Mesendoderm (in vitro differentiated cells): Measurements from ENCODE around the gene SAMSN1.
A peak's percentile ranks its signal among the peaks of the same experiment; 100 is the strongest.

Source experiments
- DNase-seq: peaks from one replicate; pipeline ENCODE4 v3.0.0; 2013
- H2AK5ac ChIP-seq: 2 replicates; pipeline ENCODE4 v1.6.1; 2013; ENCODE audit warnings: low read length, inconsistent platforms
- H2BK120ac ChIP-seq: 2 replicates; pipeline ENCODE4 v1.6.1; 2013; ENCODE audit warnings: low read depth, mild to moderate bottlenecking, low read length, moderate library complexity, mixed read lengths
- H2BK15ac ChIP-seq: replicated peaks from 2 replicates; pipeline ENCODE4 v1.6.1; 2013; ENCODE audit warnings: low read depth, mild to moderate bottlenecking, moderate library complexity
- H2BK5ac ChIP-seq: 2 replicates; pipeline ENCODE4 v1.6.1; 2013; ENCODE audit warnings: low read length, inconsistent platforms
- H3K18ac ChIP-seq: 2 replicates; pipeline ENCODE4 v1.6.1; 2013; ENCODE audit warnings: mild to moderate bottlenecking, low read length, mixed read lengths
- H3K23ac ChIP-seq: one replicate; pipeline ENCODE4 v1.6.1; 2013; ENCODE audit warnings: low read length
- H3K27ac ChIP-seq: 2 replicates; pipeline ENCODE4 v1.5.1; 2013; ENCODE audit warnings: low read depth, mild to moderate bottlenecking, inconsistent platforms, low read length, moderate library complexity
- H3K27me3 ChIP-seq: 2 replicates; pipeline ENCODE4 v1.6.1; 2013; ENCODE audit warnings: low read length, control low read depth, mild to moderate bottlenecking, inconsistent platforms; ENCODE audit not compliant: insufficient read depth, poor library complexity
- H3K36me3 ChIP-seq: 2 replicates; pipeline ENCODE4 v1.6.1; 2013; ENCODE audit warnings: low read length, inconsistent platforms; ENCODE audit not compliant: control insufficient read depth, insufficient read depth
- H3K4ac ChIP-seq: one replicate; pipeline ENCODE4 v1.6.1; 2013; ENCODE audit warnings: low read depth, mild to moderate bottlenecking, low read length, moderate library complexity
- H3K4me1 ChIP-seq: 2 replicates; pipeline ENCODE4 v1.6.1; 2013; ENCODE audit warnings: low read depth, low read length, inconsistent platforms; ENCODE audit not compliant: control insufficient read depth
- H3K4me2 ChIP-seq: 2 replicates; pipeline ENCODE4 v1.6.1; 2013; ENCODE audit warnings: low read length
- H3K4me3 ChIP-seq: 2 replicates; pipeline ENCODE4 v1.5.1; 2013; ENCODE audit warnings: mild to moderate bottlenecking, low read length
- H3K56ac ChIP-seq: one replicate; pipeline ENCODE4 v1.6.1; 2013; ENCODE audit warnings: low read length
- H3K79me1 ChIP-seq: 2 replicates; pipeline ENCODE4 v1.6.1; 2013; ENCODE audit warnings: low read length, inconsistent platforms
- H3K79me2 ChIP-seq: 2 replicates; pipeline ENCODE4 v1.6.1; 2013; ENCODE audit warnings: mild to moderate bottlenecking, low read length; ENCODE audit not compliant: control insufficient read depth, insufficient read depth
- H3K9ac ChIP-seq: 2 replicates; pipeline ENCODE4 v1.6.1; 2013; ENCODE audit warnings: low read length, inconsistent platforms
- H4K5ac ChIP-seq: one replicate; pipeline ENCODE4 v1.6.1; 2013; ENCODE audit warnings: low read length
- H4K8ac ChIP-seq: one replicate; pipeline ENCODE4 v1.6.1; 2013; ENCODE audit warnings: low read depth, mild to moderate bottlenecking, control low read depth, low read length, moderate library complexity
- WGBS: extraction: QIAGEN DNeasy Blood & Tissue Kit; methylation state at CpG from one replicate; pipeline ENCODE4 v1.1.7; 2013; ENCODE audit warnings: low lambda C conversion rate, missing lambda C conversion rate; ENCODE audit not compliant: insufficient coverage; ENCODE audit errors: extremely low coverage; 5-methylcytosine and 5-hydroxymethylcytosine counted together

The SAMSN1 gene

GRCh38 chr21:14466715-14467114 lies 79.4 kb downstream of the SAMSN1 start:
- Histone ChIP-seq H3K56ac (no peak overlapping the region), H3K79me2 (no peaks in the 10 kb centered on the region), H3K36me3 (no peaks in the 10 kb centered on the region), H2BK5ac (no peak overlapping the region), H3K4ac (no peak overlapping the region), H3K9ac (no peak overlapping the region), H2BK120ac (no peak overlapping the region), H3K27ac (no peak overlapping the region), H3K18ac (no peak overlapping the region), H2AK5ac (no peak overlapping the region), H3K79me1 (no peaks in the 10 kb centered on the region), H3K4me1 (no peaks in the 10 kb centered on the region), H3K4me2 (no peak overlapping the region), H4K5ac (no peak overlapping the region), H2BK15ac (no peak overlapping the region), H3K27me3 (no peaks in the 10 kb centered on the region), H3K4me3 (no peak overlapping the region), H4K8ac (no peak overlapping the region), H3K23ac (no peak overlapping the region)
- DNase-seq: no peak
- WGBS: no CpG with 5 or more reads among the region's 1 CpG

DNA sequence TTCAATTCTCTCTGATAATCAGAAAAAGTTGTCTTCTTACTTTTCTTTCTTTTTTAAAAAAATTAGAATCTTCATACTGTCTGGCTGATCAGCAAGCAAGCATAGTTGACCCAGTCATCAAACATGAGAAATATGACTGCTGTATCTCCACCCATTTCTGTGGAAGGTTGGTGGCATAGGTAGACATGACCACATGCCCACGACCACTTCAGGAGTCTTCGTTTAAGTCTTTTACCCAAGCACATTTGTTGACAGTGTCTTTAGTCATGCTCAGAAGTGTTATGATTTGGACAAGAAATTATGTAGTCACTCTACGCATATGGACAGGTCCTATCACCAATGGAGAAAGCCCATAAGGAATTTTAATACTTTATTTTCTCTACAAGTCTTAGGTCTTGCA lies 88.4 kb downstream of the SAMSN1 start:
- no peak overlapping the region for H3K4me3 ChIP-seq
- no peak overlapping the region for H3K4me2 ChIP-seq
- no peak overlapping the region for H3K9ac ChIP-seq
- no peaks in the 10 kb centered on the region for H3K27me3 ChIP-seq
- H3K56ac ChIP-seq: no peak overlapping the region
- peaks cover 2% of the 10 kb centered on the region for H3K4me1 ChIP-seq
- H2BK5ac ChIP-seq: no peak overlapping the region
- no peak overlapping the region for H3K23ac ChIP-seq
- H4K5ac ChIP-seq: no peak overlapping the region
- H3K79me2 ChIP-seq: no peaks in the 10 kb centered on the region
- no CpG with 5 or more reads among the region's 3 CpGs for WGBS
- no peak overlapping the region for H2BK120ac ChIP-seq
- H3K4ac ChIP-seq: no peak overlapping the region
- H3K27ac ChIP-seq: no peak overlapping the region
- no peak overlapping the region for H2BK15ac ChIP-seq
- no peak overlapping the region for H4K8ac ChIP-seq
- DNase-seq: no peak
- H2AK5ac ChIP-seq: no peak overlapping the region
- no peaks in the 10 kb centered on the region for H3K79me1 ChIP-seq
- no peak overlapping the region for H3K18ac ChIP-seq
- no peaks in the 10 kb centered on the region for H3K36me3 ChIP-seq

- H3K27me3 ChIP-seq: no peaks in the 10 kb centered on the region
Measured at GRCh38 chr21:14456911-14457310, 89.2 kb downstream of the SAMSN1 start.

GRCh38 chr21:14454016-14455009 lies 91.8 kb downstream of the SAMSN1 start:
- Histone ChIP-seq H4K8ac (no peak overlapping the region), H3K36me3 (no peaks in the 10 kb centered on the region), H3K4me1 (peaks cover 2% of the 10 kb centered on the region), H3K4ac (no peak overlapping the region), H3K27me3 (no peaks in the 10 kb centered on the region), H2BK120ac (no peak overlapping the region), H3K56ac (no peak overlapping the region), H2BK5ac (no peak overlapping the region), H3K9ac (no peak overlapping the region), H3K4me3 (no peak overlapping the region), H2BK15ac (no peak overlapping the region), H3K18ac (no peak overlapping the region), H4K5ac (no peak overlapping the region), H3K23ac (no peak overlapping the region), H3K79me1 (no peaks in the 10 kb centered on the region), H2AK5ac (no peak overlapping the region), H3K4me2 (no peak overlapping the region), H3K79me2 (no peaks in the 10 kb centered on the region), H3K27ac (no peak overlapping the region)
- DNase-seq: peak; percentile 55
- no CpG with 5 or more reads among the region's 8 CpGs for WGBS

More at GRCh38 chr21:14456911-14457310, 89.2 kb downstream of the SAMSN1 start:
- Histone ChIP-seq H4K8ac (no peak overlapping the region), H3K4me2 (no peak overlapping the region), H3K9ac (no peak overlapping the region), H2AK5ac (no peak overlapping the region), H3K4me3 (no peak overlapping the region), H3K18ac (no peak overlapping the region), H3K23ac (no peak overlapping the region), H3K27ac (no peak overlapping the region), H3K79me2 (no peaks in the 10 kb centered on the region), H2BK15ac (no peak overlapping the region), H3K36me3 (no peaks in the 10 kb centered on the region), H3K4ac (no peak overlapping the region), H3K56ac (no peak overlapping the region), H3K79me1 (no peaks in the 10 kb centered on the region), H2BK120ac (no peak overlapping the region), H3K4me1 (peaks cover 2% of the 10 kb centered on the region), H2BK5ac (no peak overlapping the region), H4K5ac (no peak overlapping the region)
- WGBS: no CpG with 5 or more reads among the region's 1 CpG
- no peak for DNase-seq

DNA sequence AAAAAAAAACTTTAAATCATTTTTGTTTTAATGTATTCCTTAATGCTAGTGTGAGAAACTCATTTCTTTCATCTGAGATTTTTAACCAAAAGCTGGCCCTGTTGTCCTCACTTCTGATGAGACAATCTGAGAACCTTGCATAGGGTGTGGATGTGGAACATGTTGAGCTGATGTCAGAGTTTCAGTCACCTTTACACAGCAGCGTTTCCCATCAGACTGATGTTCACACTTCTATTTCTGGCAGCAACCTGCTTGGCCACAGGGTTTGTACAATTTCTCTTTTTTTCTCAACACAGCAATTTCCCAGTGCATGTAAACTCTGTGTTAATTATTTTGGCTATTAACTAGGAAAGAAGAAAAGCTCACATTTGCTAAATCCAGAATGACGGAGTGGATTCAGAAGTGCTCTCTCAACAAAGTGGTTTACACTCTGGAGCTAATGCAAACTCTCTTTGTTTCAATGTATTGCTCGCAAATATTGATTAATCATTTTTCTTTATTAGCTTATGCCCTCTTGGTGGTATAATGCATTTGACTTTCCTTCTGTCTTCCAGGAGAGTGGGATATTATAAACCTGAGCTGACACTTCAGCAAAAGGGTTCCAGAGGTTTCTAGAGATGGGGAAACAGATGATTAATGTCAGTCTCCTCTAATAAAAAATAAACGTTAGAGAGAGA lies 92.6 kb downstream of the SAMSN1 start:
- H3K4ac ChIP-seq: no peak overlapping the region
- no CpG with 5 or more reads among the region's 4 CpGs for WGBS
- DNase-seq: no peak

More for the DNA sequence above, 92.6 kb downstream of the SAMSN1 start:
- Histone ChIP-seq H2BK120ac (no peak overlapping the region), H3K27me3 (no peaks in the 10 kb centered on the region), H3K4me3 (no peak overlapping the region), H3K18ac (no peak overlapping the region), H3K23ac (no peak overlapping the region), H3K27ac (no peak overlapping the region), H3K4me1 (peaks cover 2% of the 10 kb centered on the region), H4K8ac (no peak overlapping the region), H4K5ac (no peak overlapping the region), H3K56ac (no peak overlapping the region), H3K79me1 (no peaks in the 10 kb centered on the region), H2BK15ac (no peak overlapping the region), H3K4me2 (no peak overlapping the region), H3K36me3 (no peaks in the 10 kb centered on the region), H3K9ac (no peak overlapping the region), H3K79me2 (no peaks in the 10 kb centered on the region), H2BK5ac (no peak overlapping the region), H2AK5ac (no peak overlapping the region)
